GM23248 (cell line): Measurements from ENCODE around the gene TULP4. TPM values are rescaled to one million over a fixed set of nuclear protein-coding genes. Genes with fewer than 3 reads are reported as not detected.
"Not testable (repeated sequence)": the region's sequence is repeated elsewhere in the genome, so short reads cannot be mapped to it uniquely, and the experiment has no call there.

Experiments used
- DNase-seq: peaks from one replicate; pipeline ENCODE4 v3.0.0-alpha.2; 2015
- H2AFZ ChIP-seq: fragments of 200-600 bp; sonication (generic); 2 replicates; pipeline ENCODE4 v1.6.1; 2016; ENCODE audit warnings: antibody characterized with exemption
- H3F3A ChIP-seq: fragments of 200-600 bp; sonication (generic); 2 replicates; pipeline ENCODE4 v1.6.1; 2016; ENCODE audit warnings: mild to moderate bottlenecking, antibody characterized with exemption, mixed run types; ENCODE audit not compliant: insufficient read depth
- H3K27ac ChIP-seq: fragments of 200-600 bp; sonication (generic); 2 replicates; pipeline ENCODE4 v1.5.1; 2016; ENCODE audit warnings: mild to moderate bottlenecking
- H3K27me3 ChIP-seq: fragments of 200-600 bp; sonication (generic); replicated peaks from 2 replicates; pipeline ENCODE4 v1.6.1; 2016; ENCODE audit warnings: mild to moderate bottlenecking; ENCODE audit not compliant: insufficient read depth
- H3K36me3 ChIP-seq: fragments of 200-600 bp; sonication (generic); 2 replicates; pipeline ENCODE4 v1.6.1; 2016; ENCODE audit warnings: low read depth, mild to moderate bottlenecking
- H3K4me1 ChIP-seq: fragments of 200-600 bp; sonication (generic); 2 replicates; pipeline ENCODE4 v1.6.1; 2016; ENCODE audit warnings: mild to moderate bottlenecking; ENCODE audit not compliant: insufficient read depth
- H3K4me2 ChIP-seq: fragments of 200-600 bp; sonication (generic); one replicate; pipeline ENCODE4 v1.6.1; 2016; ENCODE audit warnings: mild to moderate bottlenecking; ENCODE audit not compliant: unreplicated experiment
- H3K4me3 ChIP-seq: fragments of 200-600 bp; sonication (generic); 2 replicates; pipeline ENCODE4 v1.5.1; 2016; ENCODE audit warnings: mild to moderate bottlenecking
- H3K79me2 ChIP-seq: fragments of 200-600 bp; sonication (generic); 2 replicates; pipeline ENCODE4 v1.6.1; 2016; ENCODE audit warnings: mild to moderate bottlenecking; ENCODE audit not compliant: insufficient read depth
- H3K9ac ChIP-seq: fragments of 200-600 bp; sonication (generic); 2 replicates; pipeline ENCODE4 v1.6.1; 2016; ENCODE audit warnings: mild to moderate bottlenecking
- H3K9me2 ChIP-seq: fragments of 200-600 bp; sonication (generic); 2 replicates; pipeline ENCODE4 v1.6.1; 2016; ENCODE audit warnings: mixed run types, mild to moderate bottlenecking, moderate library complexity; ENCODE audit not compliant: insufficient read depth
- H3K9me3 ChIP-seq: fragments of 200-600 bp; sonication (generic); one replicate; pipeline ENCODE4 v1.6.1; 2017; ENCODE audit warnings: low read depth
- H4K20me1 ChIP-seq: fragments of 200-600 bp; sonication (generic); 2 replicates; pipeline ENCODE4 v1.6.0; 2016; ENCODE audit not compliant: insufficient read depth
- EZH2 ChIP-seq: fragments of 200-600 bp; sonication (generic); IDR thresholded peaks from 2 replicates; pipeline ENCODE4 v1.6.1; 2018; ENCODE audit warnings: antibody characterized with exemption, mild to moderate bottlenecking; ENCODE audit not compliant: insufficient read depth, poor library complexity, severe bottlenecking
- EZH2phosphoT487 ChIP-seq: fragments of 200-600 bp; sonication (generic); IDR thresholded peaks from 2 replicates; pipeline ENCODE4 v1.6.1; 2018; ENCODE audit warnings: antibody characterized with exemption, moderate library complexity, mild to moderate bottlenecking, low read depth; ENCODE audit not compliant: insufficient read depth
- WGBS, 2 experiments: methylation state at CpG; one replicate each; pipeline ENCODE4 v1.1.6; 2015 to 2017; ENCODE audit warnings: low lambda C conversion rate in 2 of 2, low coverage in 1 of 2; ENCODE audit errors: missing lambda C conversion rate in 2 of 2; 5-methylcytosine and 5-hydroxymethylcytosine counted together
- in situ Hi-C: fragments of 300-500 bp; cut with MboI; formaldehyde crosslinking; loops from 2 replicates; pipeline ENCODE4 v1.15.0; 2020
- polyA plus RNA-seq: library from polyadenylated mRNA; unstranded; fragments of >200 nt; fragmentation: Nextera tagmentation; extraction: Ambion mirVana; gene quantifications from 2 replicates; pipeline ENCODE4 v1.2.1, GENCODE V29; 2016
- total RNA-seq: library from RNA; depleted of rRNA; stranded (reverse); fragments of >200 nt; shearing (Covaris generic); gene quantifications from 2 replicates; pipeline ENCODE4 v1.2.3, GENCODE V29; 2014

The TULP4 gene
- total and polyA plus RNA-seq, 2 experiments from 2014 or later: 21.5 to 38.7 TPM

DNA sequence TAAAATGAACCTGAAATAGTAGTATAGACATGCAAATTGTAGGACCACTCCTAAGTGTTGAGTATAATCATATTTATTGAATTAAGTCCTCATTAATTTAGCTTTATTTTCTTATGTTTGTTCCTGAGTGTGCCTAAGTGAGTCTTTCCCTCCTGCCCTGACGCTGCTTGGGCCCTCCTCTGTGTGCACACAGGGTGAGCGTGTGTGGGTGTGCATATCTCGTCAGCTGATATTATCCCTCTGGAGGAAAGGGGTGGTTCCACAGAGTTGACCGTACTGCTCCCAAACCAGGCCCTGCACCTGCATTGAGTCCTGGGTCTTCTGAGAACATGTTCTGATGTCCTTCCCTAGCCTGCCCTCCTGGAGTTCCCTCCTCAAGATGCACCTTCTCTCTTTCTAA, 28.0 kb downstream of the TULP4 start:
- Histone ChIP-seq H3K9ac (no peak overlapping the region), H3K79me2 (peaks cover 32% of the 10 kb centered on the region), H3K36me3 (no peaks in the 10 kb centered on the region), H4K20me1 (no peaks in the 10 kb centered on the region), H3K27ac (no peak overlapping the region), H3K4me2 (no peak overlapping the region), H3K9me3 (no peaks in the 10 kb centered on the region), H3K4me3 (no peak overlapping the region), H3K27me3 (no peaks in the 10 kb centered on the region), H3K9me2 (no peaks in the 10 kb centered on the region), H2AFZ (no peak overlapping the region), H3K4me1 (no peaks in the 10 kb centered on the region), H3F3A (no peaks in the 10 kb centered on the region)
- DNase-seq: no peak
- TF ChIP-seq EZH2 (no peak), EZH2phosphoT487 (no peak)
- in situ Hi-C loops: no loop called here
- WGBS, 2 experiments: 96 to 97% methylated on average over 4 of the region's 4 CpGs

DNA sequence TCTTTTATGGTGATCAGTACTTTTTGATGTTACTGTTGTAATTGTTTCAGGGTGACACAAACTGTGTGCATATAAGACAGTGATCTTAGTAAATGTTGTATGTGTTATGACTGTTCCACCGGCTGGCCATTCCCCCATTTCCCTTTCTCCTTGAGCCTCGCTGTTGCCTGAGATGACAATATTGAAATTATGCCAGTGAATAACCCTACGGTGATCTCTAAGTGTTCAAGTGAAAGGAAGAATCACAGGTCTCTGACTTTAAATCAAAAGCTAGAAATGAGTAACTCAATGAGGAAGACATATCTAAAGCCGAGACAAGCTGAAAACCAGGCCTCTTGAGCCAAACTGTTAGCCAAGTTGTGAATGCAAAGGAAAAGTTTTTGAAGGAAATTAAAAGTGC, 32.3 kb downstream of the TULP4 start:
- no peak for DNase-seq
- Histone ChIP-seq H3K9me2 (no peaks in the 10 kb centered on the region), H3K9ac (no peak overlapping the region), H3K27me3 (no peaks in the 10 kb centered on the region), H3F3A (no peaks in the 10 kb centered on the region), H3K4me1 (no peaks in the 10 kb centered on the region), H3K36me3 (no peaks in the 10 kb centered on the region), H4K20me1 (no peaks in the 10 kb centered on the region), H3K4me3 (no peak overlapping the region), H3K9me3 (no peaks in the 10 kb centered on the region), H3K27ac (no peak overlapping the region), H3K79me2 (peaks cover 32% of the 10 kb centered on the region), H2AFZ (no peak overlapping the region), H3K4me2 (no peak overlapping the region)
- no peak for TF ChIP-seq EZH2phosphoT487
- no peak for TF ChIP-seq EZH2
- in situ Hi-C loops: no loop called here
- WGBS, 2 experiments: 93 to 99% methylated on average over 4 of the region's 4 CpGs

DNA sequence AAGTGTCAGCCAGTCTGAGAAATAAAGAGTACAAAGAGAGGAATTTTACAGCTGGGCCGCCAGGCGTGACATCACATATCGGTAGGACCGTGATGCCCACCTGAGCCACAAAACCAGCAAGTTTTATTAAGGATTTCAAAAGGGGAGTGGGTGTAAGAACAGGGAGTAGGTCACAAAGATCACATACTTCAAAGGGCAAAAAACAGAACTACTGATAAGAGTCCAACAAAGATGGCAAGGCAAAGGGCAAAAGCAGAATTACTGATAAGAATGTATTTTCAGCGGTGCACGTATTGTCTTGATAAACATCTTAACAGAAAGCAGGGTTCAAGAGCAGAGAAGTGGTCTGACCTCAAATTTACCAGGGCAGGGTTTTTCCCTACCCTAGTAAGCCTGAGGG, 33.2 kb downstream of the TULP4 start:
- in situ Hi-C loops: not testable (repeated sequence)
- H3K79me2 ChIP-seq: peaks cover 32% of the 10 kb centered on the region

DNA sequence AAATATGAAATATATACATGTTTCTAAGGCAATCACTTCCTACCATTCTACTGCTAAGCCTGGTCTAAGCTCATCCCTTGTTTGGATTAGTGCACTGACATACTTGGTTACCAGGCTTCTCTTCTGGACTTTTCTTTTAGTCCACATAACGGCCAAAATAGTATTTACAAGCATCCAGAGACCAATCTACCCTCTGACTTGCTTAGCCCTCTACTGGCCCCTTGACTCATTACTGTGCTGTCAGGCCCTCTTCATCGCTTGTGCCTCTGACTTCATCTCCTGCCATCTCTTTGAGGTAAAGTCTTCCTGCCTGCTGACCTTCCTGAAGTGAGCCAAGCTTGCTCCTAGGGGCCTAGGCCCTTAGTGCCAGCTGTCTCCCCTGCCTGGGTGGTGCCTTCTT, 35.1 kb downstream of the TULP4 start:
- Histone ChIP-seq H3K4me1 (no peaks in the 10 kb centered on the region), H3K4me2 (no peak overlapping the region), H3K9me3 (no peaks in the 10 kb centered on the region), H3K27ac (no peak overlapping the region), H3K27me3 (no peaks in the 10 kb centered on the region), H3F3A (no peaks in the 10 kb centered on the region), H4K20me1 (no peaks in the 10 kb centered on the region), H3K79me2 (peaks cover 24% of the 10 kb centered on the region), H3K9me2 (no peaks in the 10 kb centered on the region), H3K36me3 (no peaks in the 10 kb centered on the region), H3K4me3 (no peak overlapping the region), H3K9ac (no peak overlapping the region), H2AFZ (no peak overlapping the region)
- 100% methylated on average over 2 of the region's 2 CpGs for WGBS, 2 experiments
- TF ChIP-seq EZH2: no peak
- no peak for TF ChIP-seq EZH2phosphoT487
- DNase-seq: no peak
- in situ Hi-C loops: no loop called here

More for the DNA sequence above, 33.2 kb downstream of the TULP4 start:
- not testable (repeated sequence) for H3F3A ChIP-seq, H3K4me2 ChIP-seq, H3K27ac ChIP-seq, H2AFZ ChIP-seq, H4K20me1 ChIP-seq, H3K4me3 ChIP-seq, H3K9me2 ChIP-seq, H3K27me3 ChIP-seq, H3K36me3 ChIP-seq, H3K9ac ChIP-seq, H3K9me3 ChIP-seq, H3K4me1 ChIP-seq, DNase-seq
- 99% methylated on average over 6 of the region's 6 CpGs for WGBS, 2 experiments

DNA sequence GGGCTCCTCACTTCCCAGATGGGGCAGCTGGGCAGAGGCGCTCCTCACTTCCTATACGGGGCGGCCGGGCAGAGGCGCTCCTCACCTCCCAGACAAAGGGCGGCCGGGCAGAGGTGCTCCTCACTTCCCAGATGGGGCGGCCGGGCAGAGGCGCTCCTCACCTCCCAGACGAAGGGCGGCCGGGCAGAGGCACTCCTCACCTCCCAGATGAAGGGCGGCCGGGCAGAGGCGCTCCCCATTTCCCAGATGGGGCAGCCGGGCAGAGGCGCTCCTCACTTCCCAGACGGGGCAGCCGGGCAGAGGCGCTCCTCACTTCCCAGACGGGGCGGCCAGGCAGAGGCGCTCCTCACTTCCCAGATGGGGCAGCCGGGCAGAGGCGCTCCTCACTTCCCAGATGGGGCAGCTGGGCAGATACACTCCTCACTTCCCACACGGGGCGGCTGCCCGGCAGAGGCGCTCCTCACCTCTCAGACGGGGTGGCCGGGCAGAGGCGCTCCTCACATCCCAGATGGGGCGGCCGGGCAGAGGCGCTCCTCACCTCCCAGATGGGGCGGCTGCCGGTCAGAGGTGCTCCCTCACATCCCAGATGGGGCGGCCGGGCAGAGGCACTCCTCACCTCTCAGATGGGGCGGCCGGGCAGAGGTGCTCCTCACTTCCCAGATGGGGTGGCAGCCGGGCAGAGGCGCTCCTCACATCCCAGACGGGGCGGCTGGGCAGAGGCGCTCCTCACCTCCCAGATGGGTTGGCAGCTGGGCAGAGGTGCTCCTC, 36.7 kb downstream of the TULP4 start:
- not testable (repeated sequence) for H4K20me1 ChIP-seq, H3K9me3 ChIP-seq
- 92 to 97% methylated on average over 4 to 47 of the region's 47 CpGs for WGBS, 2 experiments

DNA sequence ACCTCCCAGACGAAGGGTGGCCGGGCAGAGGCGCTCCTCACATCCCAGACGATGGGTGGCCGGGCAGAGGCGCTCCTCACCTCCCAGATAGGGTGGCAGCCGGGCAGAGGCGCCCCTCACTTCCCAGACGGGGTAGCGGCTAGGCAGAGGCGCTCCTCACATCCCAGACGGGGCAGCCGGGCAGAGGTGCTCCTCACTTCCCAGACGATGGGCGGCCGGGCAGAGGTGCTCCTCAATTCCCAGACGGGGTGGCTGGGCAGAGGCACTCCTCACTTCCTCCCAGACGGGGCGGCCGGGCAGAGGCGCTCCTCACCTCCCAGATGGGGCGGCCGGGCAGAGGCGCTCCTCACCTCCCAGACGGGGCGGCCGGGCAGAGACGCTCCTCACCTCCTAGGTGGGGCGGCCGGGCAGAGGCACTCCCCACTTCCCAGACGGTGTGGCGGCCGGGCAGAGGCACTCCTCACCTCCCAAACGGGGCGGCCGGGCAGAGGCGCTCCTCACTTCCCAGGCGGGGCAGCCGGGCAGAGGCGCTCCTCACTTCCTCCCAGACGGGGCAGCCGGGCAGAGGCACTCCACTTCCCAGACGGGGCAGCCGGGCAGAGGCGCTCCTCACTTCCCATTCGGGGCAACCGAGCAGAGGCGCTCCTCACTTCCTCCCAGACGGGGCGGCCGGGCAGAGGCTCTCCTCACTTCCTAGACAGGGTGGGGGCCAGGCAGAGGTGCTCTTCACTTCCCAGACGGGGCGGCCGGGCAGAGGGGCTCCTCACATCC, 37.4 kb downstream of the TULP4 start:
- H4K20me1 ChIP-seq, DNase-seq, H2AFZ ChIP-seq, H3K27me3 ChIP-seq, H3K4me1 ChIP-seq, H3K4me2 ChIP-seq, H3K9ac ChIP-seq, H3F3A ChIP-seq, H3K4me3 ChIP-seq, H3K36me3 ChIP-seq, H3K9me3 ChIP-seq, H3K9me2 ChIP-seq, in situ Hi-C loops, H3K27ac ChIP-seq: not testable (repeated sequence)
- WGBS, 2 experiments: 90 to 99% methylated on average over 2 to 42 of the region's 54 CpGs
- H3K79me2 ChIP-seq: peaks cover 28% of the 10 kb centered on the region

More for the DNA sequence above, 36.7 kb downstream of the TULP4 start:
- H3K4me3 ChIP-seq, H3K36me3 ChIP-seq, in situ Hi-C loops, H3F3A ChIP-seq, H3K9ac ChIP-seq, H2AFZ ChIP-seq, H3K4me1 ChIP-seq, DNase-seq, H3K9me2 ChIP-seq, H3K27ac ChIP-seq, H3K4me2 ChIP-seq, H3K27me3 ChIP-seq: not testable (repeated sequence)
- H3K79me2 ChIP-seq: peaks cover 21% of the 10 kb centered on the region; the same call in 1 of the 2 replicates
